DOHH2 (cell line): ENCODE results near the gene LTB4R.

Experiments used
- H3F3A ChIP-seq: fragments of 200-600 bp; sonication (generic), shearing (Covaris generic); 2 replicates; pipeline ENCODE4 v1.6.0; 2016; ENCODE audit warnings: antibody characterized with exemption, mild to moderate bottlenecking; ENCODE audit not compliant: control insufficient read depth, insufficient read depth
- H3K27ac ChIP-seq: fragments of 200-600 bp; sonication (generic); 2 replicates; pipeline ENCODE4 v1.5.1; 2014; ENCODE audit warnings: low read depth, mild to moderate bottlenecking, low read length, moderate library complexity
- H3K27me3 ChIP-seq: fragments of 200-600 bp; sonication (generic); 2 replicates; pipeline ENCODE4 v1.6.1; 2014; ENCODE audit warnings: mild to moderate bottlenecking, low read length, mixed read lengths; ENCODE audit not compliant: control insufficient read depth
- H3K36me3 ChIP-seq: fragments of 200-600 bp; sonication (generic); 2 replicates; pipeline ENCODE4 v1.6.1; 2014; ENCODE audit warnings: mild to moderate bottlenecking, low read length, moderate library complexity, mixed read lengths; ENCODE audit not compliant: control insufficient read depth
- H3K4me1 ChIP-seq: fragments of 200-600 bp; sonication (generic); 2 replicates; pipeline ENCODE4 v1.6.1; 2014; ENCODE audit warnings: mild to moderate bottlenecking, low read length, mixed read lengths; ENCODE audit not compliant: control insufficient read depth
- H3K4me2 ChIP-seq: fragments of 200-600 bp; sonication (generic); 2 replicates; pipeline ENCODE4 v1.6.0; 2014; ENCODE audit warnings: mild to moderate bottlenecking, low read length, moderate library complexity
- H3K4me3 ChIP-seq: fragments of 200-600 bp; sonication (generic); 2 replicates; pipeline ENCODE4 v1.5.1; 2014; ENCODE audit warnings: mild to moderate bottlenecking, low read length, mixed read lengths
- H3K79me2 ChIP-seq: fragments of 200-600 bp; sonication (generic); 2 replicates; pipeline ENCODE4 v1.6.1; 2014; ENCODE audit warnings: mild to moderate bottlenecking, low read length, mixed read lengths; ENCODE audit not compliant: control insufficient read depth
- H3K9me2 ChIP-seq: fragments of 200-600 bp; sonication (generic); replicated peaks from 2 replicates; pipeline ENCODE4 v1.6.1; 2014; ENCODE audit warnings: mild to moderate bottlenecking, low read length, mixed read lengths; ENCODE audit not compliant: control insufficient read depth
- H3K9me3 ChIP-seq: fragments of 200-600 bp; sonication (generic); 2 replicates; pipeline ENCODE4 v1.6.1; 2014; ENCODE audit warnings: antibody characterized with exemption, low read length, mixed read lengths; ENCODE audit not compliant: control insufficient read depth, insufficient read depth
- H4K20me1 ChIP-seq: fragments of 200-600 bp; sonication (generic); 2 replicates; pipeline ENCODE4 v1.6.0; 2014; ENCODE audit warnings: low read depth, mild to moderate bottlenecking, antibody characterized with exemption, low read length, moderate library complexity; ENCODE audit not compliant: control insufficient read depth, insufficient read depth
- CTCF ChIP-seq: fragments of 200-600 bp; sonication (generic); IDR thresholded peaks from one replicate; pipeline ENCODE4 v1.5.1; 2014; ENCODE audit warnings: antibody characterized with exemption, mild to moderate bottlenecking, low read depth, low read length; ENCODE audit not compliant: poor library complexity, severe bottlenecking
- EZH2phosphoT487 ChIP-seq: fragments of 200-600 bp; sonication (generic); IDR thresholded peaks from 2 replicates; pipeline ENCODE4 v1.6.1; 2017; ENCODE audit warnings: borderline replicate concordance, mild to moderate bottlenecking, antibody characterized with exemption, low read length, moderate library complexity, mixed read lengths

LTB4R gene

GRCh38 chr14:24310265-24310645, 1.0 kb upstream of the LTB4R start:
- Histone ChIP-seq H3K4me2 (peak overlapping the region; percentile 61), H3K9me2 (no peaks in the 10 kb centered on the region), H3K79me2 (0 out of 2 replicates have a peak, but pooled peaks cover 2% of the 10 kb centered on the region), H3K4me3 (peak overlapping the region; percentile 50), H3K27me3 (no peaks in the 10 kb centered on the region), H3K36me3 (peaks cover 69% of the 10 kb centered on the region), H3K27ac (no peak overlapping the region), H3K9me3 (no peaks in the 10 kb centered on the region), H3K4me1 (peaks cover 44% of the 10 kb centered on the region), H4K20me1 (no peaks in the 10 kb centered on the region), H3F3A (peaks cover 10% of the 10 kb centered on the region; the same call in 1 of the 2 replicates)
- TF ChIP-seq CTCF (no peak), EZH2phosphoT487 (no peak)

- no peaks in the 10 kb centered on the region for H3K9me2 ChIP-seq
- peaks cover 5% of the 10 kb centered on the region; the same call in 1 of the 2 replicates for H3F3A ChIP-seq
- peak overlapping the region; percentile 61 for H3K4me2 ChIP-seq
- no peaks in the 10 kb centered on the region for H3K27me3 ChIP-seq
- H3K4me1 ChIP-seq: peaks cover 44% of the 10 kb centered on the region
- H3K27ac ChIP-seq: peak overlapping the region; percentile 28
- H3K4me3 ChIP-seq: peak overlapping the region; percentile 50
- H4K20me1 ChIP-seq: no peaks in the 10 kb centered on the region
- no peak for TF ChIP-seq EZH2phosphoT487
- no peak for TF ChIP-seq CTCF
- H3K79me2 ChIP-seq: 0 out of 2 replicates have a peak, but pooled peaks cover 2% of the 10 kb centered on the region
- H3K36me3 ChIP-seq: peaks cover 52% of the 10 kb centered on the region
- no peaks in the 10 kb centered on the region for H3K9me3 ChIP-seq
Measured at GRCh38 chr14:24311837-24312615, 724 bp downstream of the LTB4R start.

GRCh38 chr14:24312736-24313507, 1.6 kb downstream of the LTB4R start:
- Histone ChIP-seq H3K4me2 (peak overlapping the region; percentile 35), H3K27ac (peak overlapping the region; percentile 28; the same call in 1 of the 2 replicates), H3K27me3 (no peaks in the 10 kb centered on the region), H3K4me3 (0 out of 2 replicates have a peak overlapping the region, but pooled peaks have one; percentile 0), H3K9me2 (no peaks in the 10 kb centered on the region), H3K36me3 (peaks cover 44% of the 10 kb centered on the region), H3K79me2 (0 out of 2 replicates have a peak, but pooled peaks cover 2% of the 10 kb centered on the region), H4K20me1 (no peaks in the 10 kb centered on the region), H3K4me1 (peaks cover 44% of the 10 kb centered on the region), H3K9me3 (no peaks in the 10 kb centered on the region), H3F3A (peaks cover 10% of the 10 kb centered on the region; the same call in 1 of the 2 replicates)
- TF ChIP-seq EZH2phosphoT487 (no peak), CTCF (no peak)
